IMR-90 (cell line): ENCODE data around the gene PKD1L1. TPM values are rescaled to one million over a fixed set of nuclear protein-coding genes. Genes with fewer than 3 reads are reported as not detected.

ENCODE experiments used
- ATAC-seq: fragments of 200-7000 bp; cut with Tn5 transposase; 2 replicates; pipeline ENCODE4 v1.9.1; 2020; ENCODE audit warnings: low read depth, mild to moderate bottlenecking, moderate library complexity
- BruUV-seq: library from RNA; stranded (reverse); fragments of 400-500 nt; replicated peaks from 2 replicates; lab custom pipeline; 2021; lab: Mats Ljungman, UMichigan
- CTCF ChIA-PET: fragments of 300-600 bp; formaldehyde crosslinking; extraction: SDS; loops from one replicate; lab custom pipeline; 2021; ENCODE audit warnings: antibody characterized with exemption; lab: Yijun Ruan, JAX
- POLR2A ChIA-PET: fragments of 300-600 bp; sonication (Branson Sonifier 250); formaldehyde crosslinking; loops from one replicate; lab custom pipeline; 2022; ENCODE audit warnings: antibody characterized with exemption; ENCODE audit not compliant: unreplicated experiment; lab: Charles Lee
- DNase-seq: peaks from one replicate; pipeline ENCODE4 v3.0.0; 2013
- H2AFZ ChIP-seq: replicated peaks from 2 replicates; pipeline ENCODE3; 2013; ENCODE audit warnings: low read length, mild to moderate bottlenecking; ENCODE audit not compliant: poor library complexity
- H2AK5ac ChIP-seq: 2 replicates; pipeline ENCODE4 v1.6.1; 2013; ENCODE audit warnings: low read depth, low read length, inconsistent platforms
- H2AK9ac ChIP-seq: replicated peaks from 2 replicates; pipeline ENCODE3; 2013; ENCODE audit warnings: mild to moderate bottlenecking, low read depth, low read length, moderate library complexity; ENCODE audit not compliant: poor library complexity
- H2BK120ac ChIP-seq: 2 replicates; pipeline ENCODE4 v1.6.1; 2013; ENCODE audit warnings: low read depth, low read length, inconsistent platforms
- H2BK15ac ChIP-seq: 3 replicates; pipeline ENCODE4 v1.6.1; 2013; ENCODE audit warnings: low read depth, low read length, inconsistent platforms
- H2BK20ac ChIP-seq: 2 replicates; pipeline ENCODE4 v1.6.1; 2013; ENCODE audit warnings: low read depth, mild to moderate bottlenecking, inconsistent platforms, low read length, moderate library complexity
- H2BK5ac ChIP-seq: 2 replicates; pipeline ENCODE4 v1.6.1; 2013; ENCODE audit warnings: mild to moderate bottlenecking, low read depth, low read length, inconsistent platforms; ENCODE audit not compliant: poor library complexity, severe bottlenecking
- H3K14ac ChIP-seq: replicated peaks from 2 replicates; pipeline ENCODE4 v1.6.1; 2013; ENCODE audit warnings: low read depth, low read length, inconsistent platforms
- H3K18ac ChIP-seq: 2 replicates; pipeline ENCODE4 v1.6.1; 2013; ENCODE audit warnings: low read depth, low read length, control low read depth
- H3K23ac ChIP-seq: 2 replicates; pipeline ENCODE4 v1.6.1; 2013; ENCODE audit warnings: low read depth, low read length, inconsistent platforms
- H3K27ac ChIP-seq: 2 replicates; pipeline ENCODE4 v1.5.1; 2013; ENCODE audit warnings: mild to moderate bottlenecking, control low read depth, low read length; ENCODE audit not compliant: insufficient read depth
- H3K27me3 ChIP-seq: 2 replicates; pipeline ENCODE4 v1.6.1; 2013; ENCODE audit warnings: low read length; ENCODE audit not compliant: control insufficient read depth, insufficient read depth
- H3K36me3 ChIP-seq: 2 replicates; pipeline ENCODE4 v1.6.1; 2013; ENCODE audit warnings: low read length, mixed read lengths; ENCODE audit not compliant: control insufficient read depth, insufficient read depth
- H3K4ac ChIP-seq: 2 replicates; pipeline ENCODE4 v1.6.1; 2013; ENCODE audit warnings: low read depth, low read length, inconsistent platforms
- H3K4me1 ChIP-seq: 2 replicates; pipeline ENCODE4 v1.6.1; 2013; ENCODE audit warnings: low read length, mixed read lengths; ENCODE audit not compliant: control insufficient read depth, insufficient read depth
- H3K4me2 ChIP-seq: 2 replicates; pipeline ENCODE4 v1.6.1; 2013; ENCODE audit warnings: low read depth, mild to moderate bottlenecking, control low read depth, low read length, moderate library complexity
- H3K4me3 ChIP-seq: 2 replicates; pipeline ENCODE4 v1.5.1; 2013; ENCODE audit warnings: low read depth, mild to moderate bottlenecking, control low read depth, low read length, moderate library complexity; ENCODE audit not compliant: insufficient read depth
- H3K56ac ChIP-seq: 2 replicates; pipeline ENCODE4 v1.6.1; 2013; ENCODE audit warnings: low read length, inconsistent platforms; ENCODE audit not compliant: insufficient read depth; ENCODE audit errors: extremely low read depth
- H3K79me1 ChIP-seq, 2 experiments: 2 replicates each; pipeline ENCODE4 v1.6.1; 2013; ENCODE audit warnings: low read length in 2 of 2, inconsistent platforms in 1 of 2, low read depth in 1 of 2
- H3K9ac ChIP-seq: 2 replicates; pipeline ENCODE4 v1.6.1; 2013; ENCODE audit warnings: low read depth, low read length, control low read depth
- H3K9me1 ChIP-seq: 2 replicates; pipeline ENCODE4 v1.6.1; 2013; ENCODE audit warnings: low read length, inconsistent platforms; ENCODE audit not compliant: insufficient read depth
- H3K9me3 ChIP-seq: 2 replicates; pipeline ENCODE4 v1.6.1; 2013; ENCODE audit warnings: low read length; ENCODE audit not compliant: control insufficient read depth, insufficient read depth
- H4K20me1 ChIP-seq: 2 replicates; pipeline ENCODE4 v1.6.1; 2013; ENCODE audit warnings: low read length, inconsistent platforms; ENCODE audit not compliant: insufficient read depth
- H4K5ac ChIP-seq: 2 replicates; pipeline ENCODE4 v1.6.1; 2013; ENCODE audit warnings: mild to moderate bottlenecking, low read depth, low read length, control low read depth
- H4K8ac ChIP-seq, 2 experiments: 2 replicates each; pipeline ENCODE4 v1.6.1; 2013; ENCODE audit warnings: low read depth in 2 of 2, low read length in 2 of 2, control low read depth in 1 of 2, inconsistent platforms in 1 of 2
- H4K91ac ChIP-seq: 2 replicates; pipeline ENCODE4 v1.6.1; 2013; ENCODE audit warnings: low read depth, low read length, inconsistent platforms; ENCODE audit not compliant: insufficient read depth
- BHLHE40 ChIP-seq: fragments of 150-350 bp; IDR thresholded peaks from 2 replicates; pipeline ENCODE4 v1.6.1; 2016; ENCODE audit warnings: mild to moderate bottlenecking, low read depth, low read length
- CEBPB ChIP-seq: IDR thresholded peaks from 2 replicates; pipeline ENCODE4 v1.6.1; 2012; ENCODE audit warnings: low read depth, low read length, improper control_type of control experiment
- CHD1 ChIP-seq: IDR thresholded peaks from 2 replicates; pipeline ENCODE4 v1.6.1; 2012; ENCODE audit warnings: low read depth, low read length, improper control_type of control experiment
- ELK1 ChIP-seq: fragments of 150-350 bp; IDR thresholded peaks from 2 replicates; pipeline ENCODE4 v1.6.1; 2016; ENCODE audit warnings: low read depth, mild to moderate bottlenecking, low read length, moderate library complexity, borderline replicate concordance
- FOS ChIP-seq: fragments of 150-350 bp; IDR thresholded peaks from 2 replicates; pipeline ENCODE4 v1.6.1; 2016; ENCODE audit warnings: low read depth, low read length
- MAFK ChIP-seq: IDR thresholded peaks from 2 replicates; pipeline ENCODE4 v1.6.1; 2012; ENCODE audit warnings: low read depth, low read length, improper control_type of control experiment
- MAZ ChIP-seq: IDR thresholded peaks from 2 replicates; pipeline ENCODE4 v1.6.1; 2012; ENCODE audit warnings: low read depth, mild to moderate bottlenecking, low read length, improper control_type of control experiment, moderate library complexity, borderline replicate concordance
- MXI1 ChIP-seq: IDR thresholded peaks from 2 replicates; pipeline ENCODE4 v1.6.1; 2012; ENCODE audit warnings: low read depth, mild to moderate bottlenecking, low read length, moderate library complexity, borderline replicate concordance
- NFE2L2 ChIP-seq: fragments of 150-350 bp; IDR thresholded peaks from 2 replicates; pipeline ENCODE4 v1.6.1; 2016; ENCODE audit warnings: low read depth, mild to moderate bottlenecking, low read length
- POLR2A ChIP-seq: IDR thresholded peaks from 2 replicates; pipeline ENCODE4 v1.6.1; 2012; ENCODE audit warnings: mild to moderate bottlenecking, low read depth, low read length
- RAD21 ChIP-seq: IDR thresholded peaks from 2 replicates; pipeline ENCODE4 v1.6.1; 2012; ENCODE audit warnings: low read length, improper control_type of control experiment
- RCOR1 ChIP-seq: IDR thresholded peaks from 2 replicates; pipeline ENCODE4 v1.6.1; 2012; ENCODE audit warnings: mild to moderate bottlenecking, low read length, improper control_type of control experiment; ENCODE audit not compliant: insufficient replicate concordance
- RFX5 ChIP-seq: IDR thresholded peaks from 2 replicates; pipeline ENCODE4 v1.8.0; 2012; ENCODE audit warnings: low read depth, mild to moderate bottlenecking, low read length, moderate library complexity
- SMC3 ChIP-seq: fragments of 150-350 bp; IDR thresholded peaks from 2 replicates; pipeline ENCODE4 v1.6.1; 2016; ENCODE audit warnings: low read depth, mild to moderate bottlenecking, antibody characterized with exemption, low read length, moderate library complexity
- WGBS, 2 experiments: methylation state at CpG; one replicate each; pipeline versions ENCODE4 v1.1.5 to v1.1.7; 2013; ENCODE audit warnings: missing lambda C conversion rate in 2 of 2; ENCODE audit not compliant: insufficient read length in 1 of 2; ENCODE audit errors: extremely low coverage in 2 of 2; 5-methylcytosine and 5-hydroxymethylcytosine counted together
- dilution Hi-C: fragments of 300-500 bp; cut with HindIII; formaldehyde crosslinking; loops from one replicate; pipeline ENCODE4 v1.14.3; 2018; ENCODE audit warnings: low sequenced_read_pairs; ENCODE audit not compliant: unreplicated experiment
- in situ Hi-C: fragments of 300-500 bp; cut with MboI; formaldehyde crosslinking; loops from 3 replicates; pipeline ENCODE4 v1.14.3; 2019; ENCODE audit warnings: low sequenced_read_pairs, inconsistent platforms, mixed read lengths
- intact Hi-C: fragments of 100-400 bp; cut with micrococcal nuclease; formaldehyde crosslinking; loops from 2 replicates; pipeline ENCODE4 v1.10.0; 2022
- polyA plus RNA-seq, 3 experiments: library from polyadenylated mRNA; depleted of rRNA; stranded (reverse); fragments of >200 nt; gene quantifications; 2 replicates each; pipeline ENCODE4 v1.2.3, GENCODE V29; 2012; ENCODE audit warnings: low replicate concordance in 1 of 3
- total RNA-seq: library from RNA; depleted of rRNA; stranded (reverse); fragments of >200 nt; gene quantifications from 2 replicates; pipeline ENCODE4 v1.2.3, GENCODE V29; 2012
- TF ChIP-seq, protein P1 (sequence below): fragments of 150-350 bp; IDR thresholded peaks from 2 replicates; pipeline ENCODE4 v1.6.1; 2017; ENCODE audit warnings: mild to moderate bottlenecking, antibody characterized with exemption, low read length, low read depth
- TF ChIP-seq, protein P2 (sequence below): conservative IDR thresholded peaks from 2 replicates; pipeline ENCODE4 v1.5.1; 2012; ENCODE audit warnings: mild to moderate bottlenecking, low read depth, low read length, improper control_type of control experiment

PKD1L1 gene
- total and polyA plus RNA-seq, 2 of the 4 experiments (the other 2 are of a cell fraction) = under 0.01 to 0.15 TPM

- intact Hi-C loops = no loop called here
- peak; percentile 8; the same call in 1 of the 2 replicates for ATAC-seq
These were observed 189.7 kb downstream of the PKD1L1 start for GRCh38 chr7:47758546-47758945.

More at GRCh38 chr7:47758546-47758945, 189.7 kb downstream of the PKD1L1 start:
- Histone ChIP-seq H3K27me3 (no peaks in the 10 kb centered on the region), H3K9me3 (no peaks in the 10 kb centered on the region), H4K8ac (peak overlapping the region in 1 of 2 experiments; percentile 81; a peak in 3 of 4 replicates), H3K18ac (peak overlapping the region; percentile 74), H3K4me3 (no peak overlapping the region), H4K91ac (peak overlapping the region; percentile 47), H3K9me1 (peaks cover 9% of the 10 kb centered on the region), H2AK5ac (peak overlapping the region; percentile 2), H3K9ac (peak overlapping the region; percentile 16; the same call in 1 of the 2 replicates), H3K36me3 (no peaks in the 10 kb centered on the region), H2BK15ac (peak overlapping the region; percentile 5; the same call in 2 of the 3 replicates), H2BK20ac (peak overlapping the region; percentile 90), H2AK9ac (peak overlapping the region; percentile 60), H3K79me1 (no peaks in the 10 kb centered on the region), H3K14ac (peak overlapping the region; percentile 26), H4K20me1 (no peaks in the 10 kb centered on the region), H3K27ac (no peak overlapping the region), H2AFZ (peak overlapping the region; percentile 68), H3K4ac (peak overlapping the region; percentile 76), H3K23ac (peak overlapping the region; percentile 46), H3K4me2 (no peak overlapping the region; the same call in 1 of the 2 replicates), H3K56ac (no peak overlapping the region), H2BK120ac (peak overlapping the region; percentile 91), H2BK5ac (peak overlapping the region; percentile 74), H3K4me1 (peaks cover 22% of the 10 kb centered on the region), H4K5ac (peak overlapping the region; percentile 65; the same call in 1 of the 2 replicates)
- BruUV-seq = no TSS peak
- DNase-seq = peak; percentile 36
- dilution Hi-C loops = no loop called here
- WGBS, 2 experiments = 80% methylated on average over 1 of the region's 2 CpGs; no CpG with 5 or more reads in 1 of the 2 experiments
- in situ Hi-C loops = no loop called here
- POLR2A ChIA-PET = interaction anchor here (0.5 to 0.6 kb wide), 2 partner anchors 138 to 174 kb away, joined by 3 read pairs; no protein-coding TSS in a partner anchor
- CTCF ChIA-PET = interaction anchor here (0.7 to 1.3 kb wide), 4 partner anchors 16 to 175 kb away, joined by 3 to 4 read pairs (median 3); no protein-coding TSS in a partner anchor
- no peak for TF ChIP-seq RCOR1
- TF ChIP-seq BHLHE40 = no peak
- TF ChIP-seq, protein P1, sequence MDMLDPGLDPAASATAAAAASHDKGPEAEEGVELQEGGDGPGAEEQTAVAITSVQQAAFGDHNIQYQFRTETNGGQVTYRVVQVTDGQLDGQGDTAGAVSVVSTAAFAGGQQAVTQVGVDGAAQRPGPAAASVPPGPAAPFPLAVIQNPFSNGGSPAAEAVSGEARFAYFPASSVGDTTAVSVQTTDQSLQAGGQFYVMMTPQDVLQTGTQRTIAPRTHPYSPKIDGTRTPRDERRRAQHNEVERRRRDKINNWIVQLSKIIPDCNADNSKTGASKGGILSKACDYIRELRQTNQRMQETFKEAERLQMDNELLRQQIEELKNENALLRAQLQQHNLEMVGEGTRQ = no peak
- TF ChIP-seq MXI1 = no peak
- no peak for TF ChIP-seq RFX5
- TF ChIP-seq CEBPB = no peak
- no peak for TF ChIP-seq MAFK
- no peak for TF ChIP-seq RAD21
- TF ChIP-seq ELK1 = no peak
- TF ChIP-seq, protein P2, sequence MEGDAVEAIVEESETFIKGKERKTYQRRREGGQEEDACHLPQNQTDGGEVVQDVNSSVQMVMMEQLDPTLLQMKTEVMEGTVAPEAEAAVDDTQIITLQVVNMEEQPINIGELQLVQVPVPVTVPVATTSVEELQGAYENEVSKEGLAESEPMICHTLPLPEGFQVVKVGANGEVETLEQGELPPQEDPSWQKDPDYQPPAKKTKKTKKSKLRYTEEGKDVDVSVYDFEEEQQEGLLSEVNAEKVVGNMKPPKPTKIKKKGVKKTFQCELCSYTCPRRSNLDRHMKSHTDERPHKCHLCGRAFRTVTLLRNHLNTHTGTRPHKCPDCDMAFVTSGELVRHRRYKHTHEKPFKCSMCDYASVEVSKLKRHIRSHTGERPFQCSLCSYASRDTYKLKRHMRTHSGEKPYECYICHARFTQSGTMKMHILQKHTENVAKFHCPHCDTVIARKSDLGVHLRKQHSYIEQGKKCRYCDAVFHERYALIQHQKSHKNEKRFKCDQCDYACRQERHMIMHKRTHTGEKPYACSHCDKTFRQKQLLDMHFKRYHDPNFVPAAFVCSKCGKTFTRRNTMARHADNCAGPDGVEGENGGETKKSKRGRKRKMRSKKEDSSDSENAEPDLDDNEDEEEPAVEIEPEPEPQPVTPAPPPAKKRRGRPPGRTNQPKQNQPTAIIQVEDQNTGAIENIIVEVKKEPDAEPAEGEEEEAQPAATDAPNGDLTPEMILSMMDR = no peak
- TF ChIP-seq POLR2A = no peak
- TF ChIP-seq SMC3 = no peak
- TF ChIP-seq NFE2L2 = no peak
- no peak for TF ChIP-seq FOS
- no peak for TF ChIP-seq CHD1
- TF ChIP-seq MAZ = no peak
